GM12875 (cell line): ENCODE data around the gene GCNT4.

ENCODE experiments used
- H3K4me3 ChIP-seq: one replicate; pipeline ENCODE4 v1.5.1; 2011; ENCODE audit warnings: low read depth, low read length, control low read depth
- CTCF ChIP-seq: IDR thresholded peaks from 2 replicates; pipeline ENCODE4 v1.5.1; 2011; ENCODE audit warnings: low read depth, mild to moderate bottlenecking, control low read depth, inconsistent platforms, low read length, moderate library complexity, borderline replicate concordance; ENCODE audit not compliant: insufficient read depth

Gene GCNT4

GRCh38 chr5:75043633-75044264 lies 8.6 kb downstream of the GCNT4 start:
- no peak for TF ChIP-seq CTCF
- no peak overlapping the region for H3K4me3 ChIP-seq

GRCh38 chr5:75042522-75042921 lies 9.8 kb downstream of the GCNT4 start:
- no peak for TF ChIP-seq CTCF
- no peak overlapping the region for H3K4me3 ChIP-seq

GRCh38 chr5:75040973-75041372 lies 11.4 kb downstream of the GCNT4 start:
- H3K4me3 ChIP-seq = no peak overlapping the region
- no peak for TF ChIP-seq CTCF

GRCh38 chr5:75037106-75037505 lies 15.3 kb downstream of the GCNT4 start:
- H3K4me3 ChIP-seq = no peak overlapping the region
- no peak for TF ChIP-seq CTCF

- TF ChIP-seq CTCF = no peak
- no peak overlapping the region for H3K4me3 ChIP-seq
Observed at GRCh38 chr5:75034137-75034739, 18.1 kb downstream of the GCNT4 start.

- no peak for TF ChIP-seq CTCF
Observed at GRCh38 chr5:75031366-75031765, 21.0 kb downstream of the GCNT4 start.

GRCh38 chr5:75028090-75028489 lies 24.3 kb downstream of the GCNT4 start:
- TF ChIP-seq CTCF = no peak
- H3K4me3 ChIP-seq = no peak overlapping the region

More at GRCh38 chr5:75031366-75031765, 21.0 kb downstream of the GCNT4 start:
- no peak overlapping the region for H3K4me3 ChIP-seq
